Measurements from ENCODE around the gene CCN2.

CCN2 gene

GRCh38 chr6:131945971-131946370 lies 5.2 kb downstream of the CCN2 start:
- H3K27ac ChIP-seq: no peak overlapping the region
- TF ChIP-seq ZFX (IDR thresholded peaks at IDR 0.05; ENCODE audit: borderline replicate concordance): no peak
- no peak for TF ChIP-seq CTCF (IDR thresholded peaks at IDR 0.05)

GRCh38 chr6:131937703-131938631 lies 13.2 kb downstream of the CCN2 start:
- TF ChIP-seq ZFX (IDR thresholded peaks at IDR 0.05; ENCODE audit: borderline replicate concordance) (no peak), CTCF (IDR thresholded peaks at IDR 0.05) (no peak)
- no peak overlapping the region for H3K27ac ChIP-seq

GRCh38 chr6:131937226-131937625 lies 13.9 kb downstream of the CCN2 start:
- H3K27ac ChIP-seq: no peak overlapping the region

GRCh38 chr6:131936156-131936555 lies 15.0 kb downstream of the CCN2 start:
- no peak overlapping the region for H3K27ac ChIP-seq
- no peak for TF ChIP-seq ZFX (IDR thresholded peaks at IDR 0.05; ENCODE audit: borderline replicate concordance)

More at GRCh38 chr6:131937226-131937625, 13.9 kb downstream of the CCN2 start:
- no peak for TF ChIP-seq CTCF (IDR thresholded peaks at IDR 0.05)

GRCh38 chr6:131931063-131931750 lies 20.0 kb downstream of the CCN2 start:
- TF ChIP-seq CTCF (IDR thresholded peaks at IDR 0.05) (no peak), ZFX (IDR thresholded peaks at IDR 0.05; ENCODE audit: borderline replicate concordance) (no peak)
- no peak overlapping the region for H3K27ac ChIP-seq

- H3K27ac ChIP-seq: no peak overlapping the region
- TF ChIP-seq CTCF (IDR thresholded peaks at IDR 0.05) (no peak), ZFX (IDR thresholded peaks at IDR 0.05; ENCODE audit: borderline replicate concordance) (no peak)
Observed at GRCh38 chr6:131929976-131930375, 21.2 kb downstream of the CCN2 start.

- H3K27ac ChIP-seq: no peak overlapping the region
Observed at GRCh38 chr6:131929264-131929663, 21.9 kb downstream of the CCN2 start.

More at GRCh38 chr6:131929264-131929663, 21.9 kb downstream of the CCN2 start:
- TF ChIP-seq CTCF (IDR thresholded peaks at IDR 0.05): peak; percentile 20; the same call in 1 of the 2 replicates
- TF ChIP-seq ZFX (IDR thresholded peaks at IDR 0.05; ENCODE audit: borderline replicate concordance): no peak
